ENCODE data around the gene ATG16L1.

DNA sequence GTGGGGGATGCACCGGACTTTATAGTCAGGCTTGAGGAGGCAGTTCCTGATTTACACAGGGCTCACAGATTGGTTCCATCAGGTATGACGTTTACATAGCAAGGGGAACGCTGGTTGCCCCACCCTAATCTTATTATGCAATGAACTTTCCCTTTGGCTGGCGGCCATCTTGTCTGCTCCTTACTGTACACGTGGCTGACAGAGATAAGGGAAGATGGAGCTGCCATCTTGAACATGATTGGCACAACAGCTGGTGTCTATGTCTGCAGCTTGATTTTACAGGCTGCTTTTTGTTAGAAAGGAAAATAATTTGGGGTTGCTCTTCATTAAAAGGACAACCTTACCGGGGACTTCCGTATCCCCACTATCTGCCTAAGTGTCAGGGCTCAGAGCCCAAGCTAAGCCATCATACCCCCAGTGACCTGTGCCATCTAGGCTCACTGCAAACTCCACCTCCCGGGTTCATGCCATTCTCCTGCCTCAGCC, 33.5 kb upstream of the ATG16L1 start:
- TF ChIP-seq, protein P1, sequence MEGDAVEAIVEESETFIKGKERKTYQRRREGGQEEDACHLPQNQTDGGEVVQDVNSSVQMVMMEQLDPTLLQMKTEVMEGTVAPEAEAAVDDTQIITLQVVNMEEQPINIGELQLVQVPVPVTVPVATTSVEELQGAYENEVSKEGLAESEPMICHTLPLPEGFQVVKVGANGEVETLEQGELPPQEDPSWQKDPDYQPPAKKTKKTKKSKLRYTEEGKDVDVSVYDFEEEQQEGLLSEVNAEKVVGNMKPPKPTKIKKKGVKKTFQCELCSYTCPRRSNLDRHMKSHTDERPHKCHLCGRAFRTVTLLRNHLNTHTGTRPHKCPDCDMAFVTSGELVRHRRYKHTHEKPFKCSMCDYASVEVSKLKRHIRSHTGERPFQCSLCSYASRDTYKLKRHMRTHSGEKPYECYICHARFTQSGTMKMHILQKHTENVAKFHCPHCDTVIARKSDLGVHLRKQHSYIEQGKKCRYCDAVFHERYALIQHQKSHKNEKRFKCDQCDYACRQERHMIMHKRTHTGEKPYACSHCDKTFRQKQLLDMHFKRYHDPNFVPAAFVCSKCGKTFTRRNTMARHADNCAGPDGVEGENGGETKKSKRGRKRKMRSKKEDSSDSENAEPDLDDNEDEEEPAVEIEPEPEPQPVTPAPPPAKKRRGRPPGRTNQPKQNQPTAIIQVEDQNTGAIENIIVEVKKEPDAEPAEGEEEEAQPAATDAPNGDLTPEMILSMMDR (tag by site-specific recombination; IDR thresholded peaks at IDR 0.05): no peak
- TF ChIP-seq ZNF792 (tag by site-specific recombination; IDR thresholded peaks at IDR 0.05) (no peak), GLIS1 (tag by site-specific recombination; IDR thresholded peaks at IDR 0.05) (no peak)
- TF ChIP-seq, protein P2, sequence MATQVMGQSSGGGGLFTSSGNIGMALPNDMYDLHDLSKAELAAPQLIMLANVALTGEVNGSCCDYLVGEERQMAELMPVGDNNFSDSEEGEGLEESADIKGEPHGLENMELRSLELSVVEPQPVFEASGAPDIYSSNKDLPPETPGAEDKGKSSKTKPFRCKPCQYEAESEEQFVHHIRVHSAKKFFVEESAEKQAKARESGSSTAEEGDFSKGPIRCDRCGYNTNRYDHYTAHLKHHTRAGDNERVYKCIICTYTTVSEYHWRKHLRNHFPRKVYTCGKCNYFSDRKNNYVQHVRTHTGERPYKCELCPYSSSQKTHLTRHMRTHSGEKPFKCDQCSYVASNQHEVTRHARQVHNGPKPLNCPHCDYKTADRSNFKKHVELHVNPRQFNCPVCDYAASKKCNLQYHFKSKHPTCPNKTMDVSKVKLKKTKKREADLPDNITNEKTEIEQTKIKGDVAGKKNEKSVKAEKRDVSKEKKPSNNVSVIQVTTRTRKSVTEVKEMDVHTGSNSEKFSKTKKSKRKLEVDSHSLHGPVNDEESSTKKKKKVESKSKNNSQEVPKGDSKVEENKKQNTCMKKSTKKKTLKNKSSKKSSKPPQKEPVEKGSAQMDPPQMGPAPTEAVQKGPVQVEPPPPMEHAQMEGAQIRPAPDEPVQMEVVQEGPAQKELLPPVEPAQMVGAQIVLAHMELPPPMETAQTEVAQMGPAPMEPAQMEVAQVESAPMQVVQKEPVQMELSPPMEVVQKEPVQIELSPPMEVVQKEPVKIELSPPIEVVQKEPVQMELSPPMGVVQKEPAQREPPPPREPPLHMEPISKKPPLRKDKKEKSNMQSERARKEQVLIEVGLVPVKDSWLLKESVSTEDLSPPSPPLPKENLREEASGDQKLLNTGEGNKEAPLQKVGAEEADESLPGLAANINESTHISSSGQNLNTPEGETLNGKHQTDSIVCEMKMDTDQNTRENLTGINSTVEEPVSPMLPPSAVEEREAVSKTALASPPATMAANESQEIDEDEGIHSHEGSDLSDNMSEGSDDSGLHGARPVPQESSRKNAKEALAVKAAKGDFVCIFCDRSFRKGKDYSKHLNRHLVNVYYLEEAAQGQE (tag by site-specific recombination; IDR thresholded peaks at IDR 0.05): no peak
- TF ChIP-seq, protein P3, sequence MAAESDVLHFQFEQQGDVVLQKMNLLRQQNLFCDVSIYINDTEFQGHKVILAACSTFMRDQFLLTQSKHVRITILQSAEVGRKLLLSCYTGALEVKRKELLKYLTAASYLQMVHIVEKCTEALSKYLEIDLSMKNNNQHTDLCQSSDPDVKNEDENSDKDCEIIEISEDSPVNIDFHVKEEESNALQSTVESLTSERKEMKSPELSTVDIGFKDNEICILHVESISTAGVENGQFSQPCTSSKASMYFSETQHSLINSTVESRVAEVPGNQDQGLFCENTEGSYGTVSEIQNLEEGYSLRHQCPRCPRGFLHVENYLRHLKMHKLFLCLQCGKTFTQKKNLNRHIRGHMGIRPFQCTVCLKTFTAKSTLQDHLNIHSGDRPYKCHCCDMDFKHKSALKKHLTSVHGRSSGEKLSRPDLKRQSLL (tag by site-specific recombination; IDR thresholded peaks at IDR 0.05): no peak

Data from HEK293 (cell line).